ENCODE data around the gene ZNF630.

GRCh38 chrX:48043056-48043455 lies 28.4 kb downstream of the ZNF630 start:
- no peak for TF ChIP-seq POLR2A (IDR thresholded peaks at IDR 0.05)
- no peak for TF ChIP-seq CTCF (IDR thresholded peaks at IDR 0.05)
